ENCODE results near the gene DNAH12.

DNA sequence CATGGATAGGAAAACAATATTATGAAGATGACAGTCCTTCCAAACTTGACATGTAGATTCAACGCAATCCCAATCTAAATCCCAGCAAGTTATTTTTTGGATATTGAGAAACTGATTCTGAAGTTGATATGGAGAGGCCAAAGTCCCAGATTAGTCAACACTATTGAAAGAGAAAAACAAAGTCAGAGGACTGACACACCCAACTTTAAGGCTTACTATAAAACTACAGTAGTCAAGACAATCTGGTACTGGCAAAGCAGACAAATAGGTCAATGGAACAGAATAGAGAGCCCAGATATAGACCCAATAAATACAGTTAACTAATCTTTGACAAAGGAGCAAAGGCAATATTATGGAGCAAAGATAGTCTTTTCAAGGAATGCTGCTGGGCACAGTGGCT is 132.4 kb downstream of the DNAH12 start:
- TF ChIP-seq, protein P1, sequence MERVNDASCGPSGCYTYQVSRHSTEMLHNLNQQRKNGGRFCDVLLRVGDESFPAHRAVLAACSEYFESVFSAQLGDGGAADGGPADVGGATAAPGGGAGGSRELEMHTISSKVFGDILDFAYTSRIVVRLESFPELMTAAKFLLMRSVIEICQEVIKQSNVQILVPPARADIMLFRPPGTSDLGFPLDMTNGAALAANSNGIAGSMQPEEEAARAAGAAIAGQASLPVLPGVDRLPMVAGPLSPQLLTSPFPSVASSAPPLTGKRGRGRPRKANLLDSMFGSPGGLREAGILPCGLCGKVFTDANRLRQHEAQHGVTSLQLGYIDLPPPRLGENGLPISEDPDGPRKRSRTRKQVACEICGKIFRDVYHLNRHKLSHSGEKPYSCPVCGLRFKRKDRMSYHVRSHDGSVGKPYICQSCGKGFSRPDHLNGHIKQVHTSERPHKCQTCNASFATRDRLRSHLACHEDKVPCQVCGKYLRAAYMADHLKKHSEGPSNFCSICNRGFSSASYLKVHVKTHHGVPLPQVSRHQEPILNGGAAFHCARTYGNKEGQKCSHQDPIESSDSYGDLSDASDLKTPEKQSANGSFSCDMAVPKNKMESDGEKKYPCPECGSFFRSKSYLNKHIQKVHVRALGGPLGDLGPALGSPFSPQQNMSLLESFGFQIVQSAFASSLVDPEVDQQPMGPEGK (CRISPR knock-in tag; IDR thresholded peaks at IDR 0.05; ENCODE audit: borderline replicate concordance), result no peak
- no peak for TF ChIP-seq RARB (CRISPR knock-in tag; IDR thresholded peaks at IDR 0.05)
- TF ChIP-seq, protein P2, sequence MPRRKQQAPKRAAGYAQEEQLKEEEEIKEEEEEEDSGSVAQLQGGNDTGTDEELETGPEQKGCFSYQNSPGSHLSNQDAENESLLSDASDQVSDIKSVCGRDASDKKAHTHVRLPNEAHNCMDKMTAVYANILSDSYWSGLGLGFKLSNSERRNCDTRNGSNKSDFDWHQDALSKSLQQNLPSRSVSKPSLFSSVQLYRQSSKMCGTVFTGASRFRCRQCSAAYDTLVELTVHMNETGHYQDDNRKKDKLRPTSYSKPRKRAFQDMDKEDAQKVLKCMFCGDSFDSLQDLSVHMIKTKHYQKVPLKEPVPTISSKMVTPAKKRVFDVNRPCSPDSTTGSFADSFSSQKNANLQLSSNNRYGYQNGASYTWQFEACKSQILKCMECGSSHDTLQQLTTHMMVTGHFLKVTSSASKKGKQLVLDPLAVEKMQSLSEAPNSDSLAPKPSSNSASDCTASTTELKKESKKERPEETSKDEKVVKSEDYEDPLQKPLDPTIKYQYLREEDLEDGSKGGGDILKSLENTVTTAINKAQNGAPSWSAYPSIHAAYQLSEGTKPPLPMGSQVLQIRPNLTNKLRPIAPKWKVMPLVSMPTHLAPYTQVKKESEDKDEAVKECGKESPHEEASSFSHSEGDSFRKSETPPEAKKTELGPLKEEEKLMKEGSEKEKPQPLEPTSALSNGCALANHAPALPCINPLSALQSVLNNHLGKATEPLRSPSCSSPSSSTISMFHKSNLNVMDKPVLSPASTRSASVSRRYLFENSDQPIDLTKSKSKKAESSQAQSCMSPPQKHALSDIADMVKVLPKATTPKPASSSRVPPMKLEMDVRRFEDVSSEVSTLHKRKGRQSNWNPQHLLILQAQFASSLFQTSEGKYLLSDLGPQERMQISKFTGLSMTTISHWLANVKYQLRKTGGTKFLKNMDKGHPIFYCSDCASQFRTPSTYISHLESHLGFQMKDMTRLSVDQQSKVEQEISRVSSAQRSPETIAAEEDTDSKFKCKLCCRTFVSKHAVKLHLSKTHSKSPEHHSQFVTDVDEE (CRISPR knock-in tag; IDR thresholded peaks at IDR 0.05), result no peak
- TF ChIP-seq ZNF8 (CRISPR knock-in tag; IDR thresholded peaks at IDR 0.05), result no peak
- TF ChIP-seq GLIS3 (CRISPR knock-in tag; IDR thresholded peaks at IDR 0.05), result no peak
- no peak for TF ChIP-seq ZFP30 (CRISPR knock-in tag; IDR thresholded peaks at IDR 0.05)
- TF ChIP-seq ARNTL (CRISPR knock-in tag; IDR thresholded peaks at IDR 0.05; ENCODE audit: borderline replicate concordance, low read depth), result no peak
- TF ChIP-seq, protein P3, sequence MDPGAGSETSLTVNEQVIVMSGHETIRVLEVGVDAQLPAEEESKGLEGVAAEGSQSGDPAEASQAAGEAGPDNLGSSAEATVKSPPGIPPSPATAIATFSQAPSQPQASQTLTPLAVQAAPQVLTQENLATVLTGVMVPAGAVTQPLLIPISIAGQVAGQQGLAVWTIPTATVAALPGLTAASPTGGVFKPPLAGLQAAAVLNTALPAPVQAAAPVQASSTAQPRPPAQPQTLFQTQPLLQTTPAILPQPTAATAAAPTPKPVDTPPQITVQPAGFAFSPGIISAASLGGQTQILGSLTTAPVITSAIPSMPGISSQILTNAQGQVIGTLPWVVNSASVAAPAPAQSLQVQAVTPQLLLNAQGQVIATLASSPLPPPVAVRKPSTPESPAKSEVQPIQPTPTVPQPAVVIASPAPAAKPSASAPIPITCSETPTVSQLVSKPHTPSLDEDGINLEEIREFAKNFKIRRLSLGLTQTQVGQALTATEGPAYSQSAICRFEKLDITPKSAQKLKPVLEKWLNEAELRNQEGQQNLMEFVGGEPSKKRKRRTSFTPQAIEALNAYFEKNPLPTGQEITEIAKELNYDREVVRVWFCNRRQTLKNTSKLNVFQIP (CRISPR knock-in tag; IDR thresholded peaks at IDR 0.05; ENCODE audit: borderline replicate concordance, low read depth), result no peak
